ENCODE results near the gene TNIP2.
A peak's percentile ranks its signal among the peaks of the same experiment; 100 is the strongest.

GRCh38 chr4:2714061-2714770 is 41.9 kb downstream of the TNIP2 start:
- TF ChIP-seq CTCF (IDR thresholded peaks at IDR 0.05; ENCODE audit: low read depth, low read length, missing input control) (no peak), FOXA1 (IDR thresholded peaks at IDR 0.05) (no peak), RAD21 (IDR thresholded peaks at IDR 0.05) (peak in 1 of 2 donors; percentile 45), JUND (IDR thresholded peaks at IDR 0.05) (no peak), MAX (IDR thresholded peaks at IDR 0.05) (peak; percentile 39), YY1 (IDR thresholded peaks at IDR 0.05) (no peak), ZBTB33 (IDR thresholded peaks at IDR 0.05) (no peak), EGR1 (IDR thresholded peaks at IDR 0.05; ENCODE audit: low read depth in 2 of 2) (no peak), RXRA (IDR thresholded peaks at IDR 0.05) (peak; percentile 10 to 52), GABPA (IDR thresholded peaks at IDR 0.05 in 1 of 2, conservative IDR thresholded peaks at IDR 0.05 in 1 of 2) (no peak), TAF1 (conservative IDR thresholded peaks at IDR 0.05) (no peak), SP1 (IDR thresholded peaks at IDR 0.05) (peak; percentile 60), REST (IDR thresholded peaks at IDR 0.05) (no peak)
